ENCODE results near the gene PSPH.
"Not testable (repeated sequence)": the region's sequence is repeated elsewhere in the genome, so short reads cannot be mapped to it uniquely, and the experiment has no call there.

Gene PSPH

DNA sequence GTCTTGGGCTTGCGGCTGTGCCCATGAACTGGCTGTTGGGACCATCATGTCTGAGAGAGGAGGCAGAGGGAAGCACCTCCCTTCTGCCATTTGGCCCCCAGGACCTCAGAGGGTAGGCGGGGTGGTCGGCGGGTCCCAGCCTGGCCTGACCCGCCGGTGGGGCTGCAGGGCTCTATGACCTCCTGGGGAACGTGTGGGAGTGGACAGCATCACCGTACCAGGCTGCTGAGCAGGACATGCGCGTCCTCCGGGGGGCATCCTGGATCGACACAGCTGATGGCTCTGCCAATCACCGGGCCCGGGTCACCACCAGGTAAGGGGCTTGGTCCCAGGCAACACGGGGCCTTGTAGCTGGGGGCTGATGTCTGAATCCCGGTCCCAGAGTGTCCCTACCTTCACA, 27.0 kb upstream of the PSPH start:
- DNase-seq (ENCODE audit: low spot score) = no peak
- in situ Hi-C loops (cut with MboI; ENCODE audit: low pct_unique_long_range_greater_than_20kb, low sequenced_read_pairs, unreplicated experiment) = loop anchor here (10.0 to 25.0 kb wide), 2 partner anchors 73 to 441 kb away; no protein-coding TSS in a partner anchor
- TF ChIP-seq, protein P1, sequence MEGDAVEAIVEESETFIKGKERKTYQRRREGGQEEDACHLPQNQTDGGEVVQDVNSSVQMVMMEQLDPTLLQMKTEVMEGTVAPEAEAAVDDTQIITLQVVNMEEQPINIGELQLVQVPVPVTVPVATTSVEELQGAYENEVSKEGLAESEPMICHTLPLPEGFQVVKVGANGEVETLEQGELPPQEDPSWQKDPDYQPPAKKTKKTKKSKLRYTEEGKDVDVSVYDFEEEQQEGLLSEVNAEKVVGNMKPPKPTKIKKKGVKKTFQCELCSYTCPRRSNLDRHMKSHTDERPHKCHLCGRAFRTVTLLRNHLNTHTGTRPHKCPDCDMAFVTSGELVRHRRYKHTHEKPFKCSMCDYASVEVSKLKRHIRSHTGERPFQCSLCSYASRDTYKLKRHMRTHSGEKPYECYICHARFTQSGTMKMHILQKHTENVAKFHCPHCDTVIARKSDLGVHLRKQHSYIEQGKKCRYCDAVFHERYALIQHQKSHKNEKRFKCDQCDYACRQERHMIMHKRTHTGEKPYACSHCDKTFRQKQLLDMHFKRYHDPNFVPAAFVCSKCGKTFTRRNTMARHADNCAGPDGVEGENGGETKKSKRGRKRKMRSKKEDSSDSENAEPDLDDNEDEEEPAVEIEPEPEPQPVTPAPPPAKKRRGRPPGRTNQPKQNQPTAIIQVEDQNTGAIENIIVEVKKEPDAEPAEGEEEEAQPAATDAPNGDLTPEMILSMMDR (IDR thresholded peaks at IDR 0.05; ENCODE audit: extremely low read depth, insufficient read depth, missing control alignments) = no peak

DNA sequence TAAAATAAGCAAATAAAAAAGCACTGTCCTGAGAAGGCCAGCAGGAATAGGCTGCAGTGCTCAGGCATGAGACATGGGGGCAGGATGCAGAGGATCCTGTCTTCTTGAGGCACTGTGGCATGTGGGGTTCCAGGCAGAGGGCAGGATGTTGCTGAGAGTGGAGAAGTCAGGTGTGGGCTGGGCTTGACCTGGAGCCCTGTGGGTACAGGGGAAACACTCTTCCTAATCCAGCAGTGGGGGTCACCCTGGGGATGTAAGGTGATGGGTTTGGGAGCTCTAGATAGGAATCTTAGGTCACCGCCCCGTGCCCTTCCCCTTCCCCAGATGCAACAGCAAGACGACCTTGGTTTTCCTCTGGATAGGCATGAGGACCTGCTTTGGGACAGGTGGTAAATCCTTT, 26.4 kb upstream of the PSPH start:
- TF ChIP-seq, protein P1 (IDR thresholded peaks at IDR 0.05; ENCODE audit: extremely low read depth, insufficient read depth, missing control alignments) = no peak
- DNase-seq (ENCODE audit: low spot score) = no peak
- in situ Hi-C loops (cut with MboI; ENCODE audit: low pct_unique_long_range_greater_than_20kb, low sequenced_read_pairs, unreplicated experiment) = loop anchor here (10.0 to 25.0 kb wide), 2 partner anchors 73 to 440 kb away; no protein-coding TSS in a partner anchor

DNA sequence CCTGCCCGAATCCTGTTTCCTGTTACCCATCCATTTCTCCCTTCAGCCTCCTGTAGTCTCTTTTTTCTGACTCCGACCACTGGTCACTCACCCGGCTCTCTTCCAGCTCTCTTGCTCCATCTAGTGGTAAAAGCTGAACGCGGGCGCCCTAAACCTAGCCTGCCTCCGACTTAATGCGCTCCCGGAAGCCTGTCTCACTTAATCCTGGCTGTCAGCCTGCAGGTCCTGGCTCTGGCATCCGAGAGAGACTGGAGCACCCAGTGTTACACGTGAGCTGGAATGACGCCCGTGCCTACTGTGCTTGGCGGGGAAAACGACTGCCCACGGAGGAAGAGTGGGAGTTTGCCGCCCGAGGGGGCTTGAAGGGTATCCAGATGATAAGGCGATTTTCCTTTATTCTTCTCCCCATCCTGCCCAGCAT, 23.1 kb upstream of the PSPH start:
- DNase-seq (ENCODE audit: low spot score) = peak; percentile 78
- TF ChIP-seq, protein P1 (IDR thresholded peaks at IDR 0.05; ENCODE audit: extremely low read depth, insufficient read depth, missing control alignments) = peak; percentile 84
- in situ Hi-C loops (cut with MboI; ENCODE audit: low pct_unique_long_range_greater_than_20kb, low sequenced_read_pairs, unreplicated experiment) = loop anchor here (10.0 kb wide), 1 partner anchor 70 kb away; no protein-coding TSS in a partner anchor

- in situ Hi-C loops (cut with MboI; ENCODE audit: low pct_unique_long_range_greater_than_20kb, low sequenced_read_pairs, unreplicated experiment) = not testable (repeated sequence)
Measured at GRCh38 chr7:56066376-56066775, 15.1 kb upstream of the PSPH start.

DNA sequence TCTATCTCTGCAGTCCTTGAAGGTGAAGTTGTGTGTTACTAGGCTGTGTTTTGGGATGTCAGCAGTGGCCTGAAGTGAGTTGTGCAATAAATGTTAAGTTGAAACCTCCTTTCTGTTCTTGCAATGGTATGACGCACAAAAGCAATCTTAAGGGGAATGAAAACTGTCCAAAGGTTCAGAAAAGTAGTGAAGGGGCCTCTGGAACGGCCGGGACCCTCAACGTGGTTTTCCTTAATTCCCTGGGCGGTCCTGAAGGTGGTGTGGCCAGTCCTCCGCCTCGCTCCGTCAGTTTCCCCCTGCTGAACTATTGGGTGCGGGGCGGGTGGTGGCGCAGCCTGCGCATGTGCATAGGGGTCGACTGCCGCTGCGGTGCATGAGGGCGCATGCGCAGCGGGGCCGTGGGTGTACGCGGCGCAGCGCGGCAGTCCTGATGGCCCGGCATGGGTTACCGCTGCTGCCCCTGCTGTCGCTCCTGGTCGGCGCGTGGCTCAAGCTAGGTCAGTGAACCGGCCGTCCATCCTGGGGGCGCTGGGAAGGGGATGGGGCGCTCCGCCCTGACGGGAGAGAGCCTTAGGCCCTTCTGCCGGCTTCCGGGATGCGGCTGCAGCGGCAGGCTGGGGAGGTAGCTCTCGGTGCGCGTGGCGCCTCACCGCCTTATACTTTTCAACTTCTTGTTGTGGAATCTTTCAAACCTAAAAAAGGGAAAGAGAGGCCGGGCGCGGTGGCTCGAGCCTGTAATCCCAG, 12.8 kb upstream of the PSPH start, which contains the start of gene SUMF2:
TSS of gene SUMF2 (plus strand) at position 405 of the 744 bp plus-strand sequence. CDS start at position 431, 26 bp downstream.
- TF ChIP-seq, protein P1 (IDR thresholded peaks at IDR 0.05; ENCODE audit: extremely low read depth, insufficient read depth, missing control alignments) = peak; percentile 22

More at GRCh38 chr7:56066376-56066775, 15.1 kb upstream of the PSPH start:
- DNase-seq (ENCODE audit: low spot score) = not testable (repeated sequence)

DNA sequence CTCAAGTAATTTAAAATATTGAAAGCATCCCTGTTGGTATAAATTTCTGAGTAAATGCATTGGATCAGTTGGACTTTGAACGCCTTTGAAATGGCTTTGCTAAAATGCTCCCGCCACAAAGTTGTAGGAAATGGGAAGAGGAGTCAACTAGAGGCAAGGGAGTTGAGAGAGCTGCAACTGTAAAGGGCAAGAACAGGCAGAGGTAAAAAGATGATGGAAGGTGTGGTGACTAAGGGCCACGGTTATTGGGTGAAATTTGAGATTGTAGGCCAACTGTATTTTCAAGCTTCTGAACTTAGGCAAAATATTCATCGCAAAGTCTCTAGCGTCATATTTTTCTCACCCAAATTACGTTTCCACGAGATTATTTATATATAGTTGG, 12.2 kb upstream of the PSPH start:
- no peak for DNase-seq (ENCODE audit: low spot score)
- in situ Hi-C loops (cut with MboI; ENCODE audit: low pct_unique_long_range_greater_than_20kb, low sequenced_read_pairs, unreplicated experiment) = no loop called here
- TF ChIP-seq, protein P1 (IDR thresholded peaks at IDR 0.05; ENCODE audit: extremely low read depth, insufficient read depth, missing control alignments) = no peak

More for the DNA sequence above, 12.8 kb upstream of the PSPH start, which contains the start of gene SUMF2:
- in situ Hi-C loops (cut with MboI; ENCODE audit: low pct_unique_long_range_greater_than_20kb, low sequenced_read_pairs, unreplicated experiment) = no loop called here
- DNase-seq (ENCODE audit: low spot score) = peak; percentile 96

DNA sequence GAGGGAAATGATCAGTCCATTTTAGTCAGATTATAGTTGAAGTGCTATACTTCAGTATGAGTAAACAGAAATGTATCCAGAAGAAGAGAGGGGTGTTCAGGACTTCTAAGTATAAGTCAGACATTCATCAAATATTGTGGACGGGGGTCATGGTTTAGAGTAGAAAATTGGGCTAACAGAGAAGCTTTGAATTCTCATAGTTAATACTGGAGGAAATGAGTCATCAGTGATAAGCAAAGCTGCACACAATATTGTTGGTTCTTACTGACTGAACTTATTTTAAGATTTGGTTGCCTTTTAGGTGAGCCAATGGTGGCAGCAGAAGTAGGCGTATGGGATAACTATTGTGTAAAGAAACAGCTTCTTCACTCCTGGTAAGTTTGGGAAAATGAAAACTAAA, 11.1 kb upstream of the PSPH start:
- no peak for DNase-seq (ENCODE audit: low spot score)
- in situ Hi-C loops (cut with MboI; ENCODE audit: low pct_unique_long_range_greater_than_20kb, low sequenced_read_pairs, unreplicated experiment) = no loop called here
- TF ChIP-seq, protein P1 (IDR thresholded peaks at IDR 0.05; ENCODE audit: extremely low read depth, insufficient read depth, missing control alignments) = no peak

Data from GM13977 (cell line).